ENCODE measurements around the gene PIK3CA. TPM values are rescaled to one million over a fixed set of nuclear protein-coding genes. Genes with fewer than 3 reads are reported as not detected.

PIK3CA gene
- 5.8 to 8.1 TPM (median 6.6 TPM) in 5 replicates for total RNA-seq (2022; extraction: Qiagen RNA extraction; ENCODE audit: low read depth)

DNA sequence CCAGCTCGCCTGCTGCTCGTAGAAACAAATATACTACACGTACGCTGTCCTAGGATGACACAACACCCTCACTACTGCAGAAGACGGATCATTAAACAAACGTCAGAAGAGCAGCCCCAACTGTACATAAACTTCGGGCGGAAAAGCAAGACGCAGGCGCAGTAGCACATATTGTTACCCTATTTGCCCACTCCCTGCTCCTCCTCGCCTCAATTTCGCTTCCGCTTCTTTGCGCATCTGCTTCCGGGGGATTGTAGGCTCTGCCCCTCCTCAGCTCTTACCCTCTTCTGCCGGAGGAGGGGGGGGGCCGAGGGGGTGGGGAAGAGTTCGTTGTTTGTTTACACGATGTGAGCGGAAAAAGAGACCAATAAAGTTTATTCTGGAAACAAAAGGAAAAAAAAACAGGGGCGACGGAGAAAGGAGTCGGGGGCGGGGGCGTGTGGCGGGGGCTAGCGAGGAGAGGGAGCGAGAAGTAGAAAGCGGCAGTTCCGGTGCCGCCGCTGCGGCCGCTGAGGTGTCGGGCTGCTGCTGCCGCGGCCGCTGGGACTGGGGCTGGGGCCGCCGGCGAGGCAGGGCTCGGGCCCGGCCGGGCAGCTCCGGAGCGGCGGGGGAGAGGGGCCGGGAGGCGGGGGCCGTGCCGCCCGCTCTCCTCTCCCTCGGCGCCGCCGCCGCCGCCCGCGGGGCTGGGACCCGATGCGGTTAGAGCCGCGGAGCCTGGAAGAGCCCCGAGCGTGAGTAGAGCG is at the start of gene PIK3CA:
PIK3CA (plus strand) TSS at position 485 of the 743 bp plus-strand sequence. CDS start 50,469 bp downstream, outside the sequence.

GRCh38 chr3:179250803-179251476 is 102.8 kb downstream of the PIK3CA start, which contains the start of gene KCNMB3:
KCNMB3 (minus strand) TSS chr3:179251114; CDS start chr3:179250990, 124 bp downstream.

Other genes with a start within 250 kb of the PIK3CA start
- gene ZMAT3, start 76.5 kb upstream of the PIK3CA start, total RNA-seq (2022; extraction: Qiagen RNA extraction; ENCODE audit: low read depth): 6.6 to 9.2 TPM (median 7.5 TPM) in 5 replicates
- 0.91 to 1.6 TPM (median 1.2 TPM) in 5 replicates for gene KCNMB3, start 102.8 kb downstream of the PIK3CA start, total RNA-seq (2022; extraction: Qiagen RNA extraction; ENCODE audit: low read depth)
- 19.3 to 27.2 TPM (median 23.8 TPM) in 5 replicates for gene ZNF639, start 174.7 kb downstream of the PIK3CA start, total RNA-seq (2022; extraction: Qiagen RNA extraction; ENCODE audit: low read depth)
- gene MFN1, start 199.4 kb downstream of the PIK3CA start, total RNA-seq (2022; extraction: Qiagen RNA extraction; ENCODE audit: low read depth): 17.0 to 23.4 TPM (median 19.5 TPM) in 5 replicates